ENCODE data around the gene TAB3.

The TAB3 gene

DNA sequence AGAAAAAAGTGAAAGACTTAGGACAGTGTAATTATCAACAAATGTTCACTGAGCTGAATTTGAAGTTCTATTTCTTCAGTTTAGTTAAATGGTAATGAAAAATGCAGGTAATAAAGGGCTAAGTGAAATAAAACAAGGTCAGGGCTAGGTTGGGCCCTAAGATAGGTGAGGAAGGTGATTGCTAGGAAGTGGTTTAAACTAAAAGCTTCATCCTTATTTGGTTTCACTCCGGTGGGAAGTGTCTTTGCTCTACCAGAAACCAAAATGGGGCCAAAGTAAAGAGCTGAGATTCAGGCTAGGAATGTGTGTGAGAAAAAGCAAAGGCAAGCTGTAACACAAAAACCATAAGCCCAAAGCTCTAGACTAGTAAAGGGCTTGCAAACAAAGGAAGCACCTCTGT lies 31.0 kb downstream of the TAB3 start:
- no peak for DNase-seq (ENCODE audit: low spot score)
- TF ChIP-seq CTCF (IDR thresholded peaks at IDR 0.05; ENCODE audit: extremely low read depth, missing control alignments), result no peak

- DNase-seq (ENCODE audit: low spot score), result no peak
Observed at GRCh38 chrX:30851449-30851848, 37.6 kb downstream of the TAB3 start.

DNA sequence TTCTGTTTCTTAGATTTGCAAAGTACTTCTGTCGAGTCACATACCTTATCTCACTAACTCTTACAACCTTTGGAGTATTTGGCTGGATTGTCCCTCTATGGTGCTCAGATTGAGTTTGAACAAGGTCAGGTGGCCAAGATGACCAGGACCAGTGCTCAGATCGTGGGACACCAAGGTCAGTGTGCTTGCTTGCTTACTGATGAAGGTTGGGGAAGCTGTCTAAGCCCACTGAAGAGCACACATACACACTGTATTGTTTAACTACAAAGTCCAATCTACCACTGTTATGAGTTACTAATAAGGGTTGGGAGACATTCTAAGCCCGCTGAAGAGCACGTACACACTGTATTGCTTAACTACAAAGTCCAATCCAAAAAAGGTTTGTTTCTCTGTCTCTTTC lies 53.7 kb downstream of the TAB3 start:
- no peak for TF ChIP-seq CTCF (IDR thresholded peaks at IDR 0.05; ENCODE audit: extremely low read depth, missing control alignments)
- DNase-seq (ENCODE audit: low spot score), result no peak

More at GRCh38 chrX:30851449-30851848, 37.6 kb downstream of the TAB3 start:
- no peak for TF ChIP-seq CTCF (IDR thresholded peaks at IDR 0.05; ENCODE audit: extremely low read depth, missing control alignments)

DNA sequence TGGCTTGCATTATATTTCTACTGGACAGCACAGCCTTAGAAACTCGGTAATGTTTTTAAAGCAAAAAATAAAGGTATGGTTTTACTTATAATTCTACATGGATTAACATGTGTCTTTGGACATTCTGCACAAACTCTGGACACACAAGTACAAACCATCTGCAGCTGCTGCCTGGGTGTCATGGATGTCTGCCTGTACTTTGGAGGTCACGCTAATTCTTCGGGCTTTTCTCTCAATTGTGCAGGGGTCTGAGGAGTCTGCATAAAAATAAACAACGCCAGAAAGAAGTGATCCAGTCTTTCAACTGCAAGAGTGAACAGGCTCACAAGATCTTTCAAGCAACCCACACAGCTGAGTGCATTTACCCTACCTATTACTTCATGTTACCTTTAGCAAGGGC lies 55.2 kb downstream of the TAB3 start:
- no peak for DNase-seq (ENCODE audit: low spot score)
- TF ChIP-seq CTCF (IDR thresholded peaks at IDR 0.05; ENCODE audit: extremely low read depth, missing control alignments), result no peak

- TF ChIP-seq CTCF (IDR thresholded peaks at IDR 0.05; ENCODE audit: extremely low read depth, missing control alignments), result no peak
- peak; percentile 2 for DNase-seq (ENCODE audit: low spot score)
Observed at GRCh38 chrX:30831082-30831481, 58.0 kb downstream of the TAB3 start.

- no peak for DNase-seq (ENCODE audit: low spot score)
- no peak for TF ChIP-seq CTCF (IDR thresholded peaks at IDR 0.05; ENCODE audit: extremely low read depth, missing control alignments)
Observed at GRCh38 chrX:30830326-30830943, 58.6 kb downstream of the TAB3 start.

DNA sequence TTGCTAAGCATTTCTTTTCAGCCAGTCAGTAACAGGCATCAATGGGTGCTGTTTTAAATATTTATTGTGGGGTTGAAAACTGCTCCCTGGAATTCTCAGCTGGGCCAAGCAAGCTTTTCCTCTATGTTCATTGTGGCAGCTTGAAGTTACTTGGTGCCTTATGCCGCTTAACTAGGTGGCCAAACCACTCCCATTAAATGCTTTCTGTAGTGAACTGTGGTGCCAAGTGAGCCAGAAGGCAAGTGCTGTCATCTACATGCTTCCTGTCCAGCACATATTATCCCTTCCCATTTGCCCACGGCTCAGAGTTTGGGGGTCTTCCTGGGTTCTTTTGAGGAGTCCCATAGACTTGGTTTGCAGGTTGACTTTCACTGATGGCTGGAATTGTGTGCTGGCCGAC lies 64.8 kb downstream of the TAB3 start:
- TF ChIP-seq CTCF (IDR thresholded peaks at IDR 0.05; ENCODE audit: extremely low read depth, missing control alignments), result no peak

More for the DNA sequence above, 64.8 kb downstream of the TAB3 start:
- no peak for DNase-seq (ENCODE audit: low spot score)
